Measurements from ENCODE around the gene CEMIP. TPM values are rescaled to one million over a fixed set of nuclear protein-coding genes. Genes with fewer than 3 reads are reported as not detected.

CEMIP gene
- total RNA-seq, 1 experiment from 2014 or later: 3.1 TPM

DNA sequence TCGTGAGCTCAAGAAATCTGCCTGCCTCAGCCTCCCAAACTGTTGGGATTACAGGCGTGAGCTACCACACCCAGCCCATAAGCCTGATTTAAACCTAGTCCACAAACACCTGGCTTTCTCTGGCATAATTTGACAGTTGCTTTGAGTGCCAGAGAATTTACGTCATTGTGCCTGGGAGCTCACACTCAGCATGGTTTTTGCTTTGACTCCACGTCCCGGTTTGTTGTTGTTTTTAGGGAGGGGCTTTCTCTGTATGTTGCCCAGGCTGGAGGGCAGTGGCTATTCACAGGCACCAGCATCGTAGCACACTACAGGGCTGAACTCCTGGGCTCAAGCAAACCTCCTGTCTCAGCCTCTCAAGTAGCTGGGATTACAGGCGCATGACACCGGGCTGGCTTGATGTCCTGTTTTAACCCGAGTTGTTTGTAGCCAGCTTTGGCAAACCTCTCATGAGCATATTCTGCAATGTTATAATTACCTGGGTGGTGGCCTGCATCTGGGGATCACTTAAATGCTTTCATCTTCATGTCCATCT, 32.7 kb downstream of the CEMIP start:
- Histone ChIP-seq H3K4me1 (ENCODE audit: insufficient read depth, low read length) (0 out of 2 replicates have a peak, but pooled peaks cover 7% of the 10 kb centered on the region), H3K27ac (ENCODE audit: low read length) (no peak overlapping the region), H3K9me3 (ENCODE audit: low read length) (no peaks in the 10 kb centered on the region), H3K79me2 (ENCODE audit: low read length) (no peaks in the 10 kb centered on the region), H2AFZ (ENCODE audit: low read length) (no peak overlapping the region), H3K36me3 (ENCODE audit: low read depth, low read length) (no peaks in the 10 kb centered on the region), H4K20me1 (ENCODE audit: low read length) (no peaks in the 10 kb centered on the region), H3K9me2 (replicated peaks; ENCODE audit: low read length) (no peaks in the 10 kb centered on the region), H3K4me3 (ENCODE audit: low read length) (no peak overlapping the region), H3F3A (ENCODE audit: low read length, unreplicated experiment) (no peaks in the 10 kb centered on the region), H3K27me3 (ENCODE audit: low read length) (no peaks in the 10 kb centered on the region), H3K9ac (ENCODE audit: low read length) (no peak overlapping the region), H3K4me2 (ENCODE audit: low read length) (no peak overlapping the region)
- intact Hi-C loops (cut with micrococcal nuclease): no loop called here
- no TSS peak for BruUV-seq (replicated peaks)
- TF ChIP-seq EZH2phosphoT487 (IDR thresholded peaks at IDR 0.05; ENCODE audit: borderline replicate concordance, low read length) (no peak), EZH2 (IDR thresholded peaks at IDR 0.05; ENCODE audit: low read length, unreplicated experiment) (no peak)
- TF ChIP-seq, protein P1, sequence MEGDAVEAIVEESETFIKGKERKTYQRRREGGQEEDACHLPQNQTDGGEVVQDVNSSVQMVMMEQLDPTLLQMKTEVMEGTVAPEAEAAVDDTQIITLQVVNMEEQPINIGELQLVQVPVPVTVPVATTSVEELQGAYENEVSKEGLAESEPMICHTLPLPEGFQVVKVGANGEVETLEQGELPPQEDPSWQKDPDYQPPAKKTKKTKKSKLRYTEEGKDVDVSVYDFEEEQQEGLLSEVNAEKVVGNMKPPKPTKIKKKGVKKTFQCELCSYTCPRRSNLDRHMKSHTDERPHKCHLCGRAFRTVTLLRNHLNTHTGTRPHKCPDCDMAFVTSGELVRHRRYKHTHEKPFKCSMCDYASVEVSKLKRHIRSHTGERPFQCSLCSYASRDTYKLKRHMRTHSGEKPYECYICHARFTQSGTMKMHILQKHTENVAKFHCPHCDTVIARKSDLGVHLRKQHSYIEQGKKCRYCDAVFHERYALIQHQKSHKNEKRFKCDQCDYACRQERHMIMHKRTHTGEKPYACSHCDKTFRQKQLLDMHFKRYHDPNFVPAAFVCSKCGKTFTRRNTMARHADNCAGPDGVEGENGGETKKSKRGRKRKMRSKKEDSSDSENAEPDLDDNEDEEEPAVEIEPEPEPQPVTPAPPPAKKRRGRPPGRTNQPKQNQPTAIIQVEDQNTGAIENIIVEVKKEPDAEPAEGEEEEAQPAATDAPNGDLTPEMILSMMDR (conservative IDR thresholded peaks at IDR 0.05; ENCODE audit: low read depth, low read length): no peak
- ChIA-PET POLR2A (ENCODE audit: unreplicated experiment) (no interaction called here), CTCF (no interaction called here)
- ATAC-seq (no peak), DNase-seq (no peak)

DNA sequence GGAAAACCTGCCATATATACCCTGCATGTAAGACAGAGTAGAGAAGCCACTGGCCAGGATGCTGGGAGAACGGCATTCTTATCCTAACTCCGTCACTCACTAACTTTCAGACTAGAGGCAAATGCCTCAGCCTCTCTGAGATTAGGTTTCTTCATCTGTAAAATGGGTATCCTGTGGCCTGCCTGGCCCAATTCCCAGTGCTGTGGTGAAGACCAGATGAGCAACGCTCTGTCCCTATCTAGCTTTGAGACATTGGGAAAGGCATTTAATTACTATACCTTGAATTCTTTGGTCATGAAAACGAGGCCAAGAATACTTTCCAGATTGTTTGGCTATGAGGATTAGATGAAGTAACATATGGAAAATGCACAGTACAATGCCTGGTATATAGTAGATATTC, 35.9 kb downstream of the CEMIP start:
- TF ChIP-seq EZH2phosphoT487 (IDR thresholded peaks at IDR 0.05; ENCODE audit: borderline replicate concordance, low read length) (no peak), EZH2 (IDR thresholded peaks at IDR 0.05; ENCODE audit: low read length, unreplicated experiment) (no peak)
- TF ChIP-seq, protein P1 (conservative IDR thresholded peaks at IDR 0.05; ENCODE audit: low read depth, low read length): no peak
- ATAC-seq: no peak
- no peak overlapping the region for H2AFZ ChIP-seq (ENCODE audit: low read length)
- no peaks in the 10 kb centered on the region for H4K20me1 ChIP-seq (ENCODE audit: low read length)
- H3K9me2 ChIP-seq (replicated peaks; ENCODE audit: low read length): no peaks in the 10 kb centered on the region
- no peaks in the 10 kb centered on the region for H3K4me1 ChIP-seq (ENCODE audit: insufficient read depth, low read length)
- no peak overlapping the region for H3K27ac ChIP-seq (ENCODE audit: low read length)
- H3K79me2 ChIP-seq (ENCODE audit: low read length): no peaks in the 10 kb centered on the region
- no peaks in the 10 kb centered on the region for H3K27me3 ChIP-seq (ENCODE audit: low read length)
- intact Hi-C loops (cut with micrococcal nuclease): no loop called here
- no peaks in the 10 kb centered on the region for H3K36me3 ChIP-seq (ENCODE audit: low read depth, low read length)
- ChIA-PET POLR2A (ENCODE audit: unreplicated experiment) (no interaction called here), CTCF (no interaction called here)
- no peaks in the 10 kb centered on the region for H3F3A ChIP-seq (ENCODE audit: low read length, unreplicated experiment)
- BruUV-seq (replicated peaks): no TSS peak
- no peak overlapping the region for H3K9ac ChIP-seq (ENCODE audit: low read length)
- H3K9me3 ChIP-seq (ENCODE audit: low read length): no peaks in the 10 kb centered on the region
- no peak overlapping the region for H3K4me2 ChIP-seq (ENCODE audit: low read length)
- no peak overlapping the region for H3K4me3 ChIP-seq (ENCODE audit: low read length)
- no peak for DNase-seq

DNA sequence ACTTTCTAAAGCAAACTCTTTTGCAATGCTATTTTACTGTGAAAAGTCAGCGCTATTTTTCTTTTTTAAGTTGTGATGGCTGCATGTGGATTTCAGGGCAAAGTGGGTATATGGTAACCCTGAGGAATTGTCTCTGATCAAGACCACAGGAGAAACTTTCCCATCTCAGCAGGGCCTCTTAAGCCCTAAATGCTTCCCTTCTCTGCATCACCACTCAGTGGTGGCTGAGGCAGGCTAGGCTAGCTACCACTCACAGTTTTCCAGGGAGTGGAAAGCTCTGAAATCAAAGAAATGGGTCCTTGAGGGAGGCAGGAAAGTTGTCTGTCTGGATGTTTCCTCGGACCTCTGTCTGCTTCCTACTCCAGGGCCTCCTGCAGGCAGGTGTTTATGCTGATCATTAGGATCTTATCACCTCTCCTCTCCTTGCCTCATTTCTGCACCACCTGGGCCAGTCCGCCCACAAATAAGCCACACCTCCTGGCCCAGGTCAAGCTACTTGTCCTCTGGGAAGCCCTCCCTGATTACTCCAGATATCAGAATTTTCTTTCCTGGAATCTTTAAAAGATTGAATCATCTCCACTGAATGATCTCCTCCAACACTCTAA, 37.0 kb downstream of the CEMIP start:
- Histone ChIP-seq H4K20me1 (ENCODE audit: low read length) (no peaks in the 10 kb centered on the region), H3K9me2 (replicated peaks; ENCODE audit: low read length) (no peaks in the 10 kb centered on the region), H2AFZ (ENCODE audit: low read length) (no peak overlapping the region), H3K9me3 (ENCODE audit: low read length) (no peaks in the 10 kb centered on the region), H3K36me3 (ENCODE audit: low read depth, low read length) (no peaks in the 10 kb centered on the region), H3K4me1 (ENCODE audit: insufficient read depth, low read length) (no peaks in the 10 kb centered on the region), H3K27ac (ENCODE audit: low read length) (no peak overlapping the region), H3K4me2 (ENCODE audit: low read length) (no peak overlapping the region), H3K79me2 (ENCODE audit: low read length) (no peaks in the 10 kb centered on the region), H3K9ac (ENCODE audit: low read length) (no peak overlapping the region), H3K27me3 (ENCODE audit: low read length) (no peaks in the 10 kb centered on the region), H3F3A (ENCODE audit: low read length, unreplicated experiment) (no peaks in the 10 kb centered on the region), H3K4me3 (ENCODE audit: low read length) (no peak overlapping the region)
- no peak for TF ChIP-seq EZH2phosphoT487 (IDR thresholded peaks at IDR 0.05; ENCODE audit: borderline replicate concordance, low read length)
- TF ChIP-seq, protein P1 (conservative IDR thresholded peaks at IDR 0.05; ENCODE audit: low read depth, low read length): no peak
- TF ChIP-seq EZH2 (IDR thresholded peaks at IDR 0.05; ENCODE audit: low read length, unreplicated experiment): no peak
- CTCF ChIA-PET: no interaction called here
- no TSS peak for BruUV-seq (replicated peaks)
- ATAC-seq: no peak
- POLR2A ChIA-PET (ENCODE audit: unreplicated experiment): no interaction called here
- DNase-seq: no peak
- intact Hi-C loops (cut with micrococcal nuclease): no loop called here

Measured in PC-3 (cell line).